ENCODE data around the gene PDE4D. TPM values are rescaled to one million over a fixed set of nuclear protein-coding genes. Genes with fewer than 3 reads are reported as not detected.
A peak's percentile ranks its signal among the peaks of the same experiment; 100 is the strongest.

Gene PDE4D
- total RNA-seq, 1 donor from 2014 or later, result 85.8 TPM

DNA sequence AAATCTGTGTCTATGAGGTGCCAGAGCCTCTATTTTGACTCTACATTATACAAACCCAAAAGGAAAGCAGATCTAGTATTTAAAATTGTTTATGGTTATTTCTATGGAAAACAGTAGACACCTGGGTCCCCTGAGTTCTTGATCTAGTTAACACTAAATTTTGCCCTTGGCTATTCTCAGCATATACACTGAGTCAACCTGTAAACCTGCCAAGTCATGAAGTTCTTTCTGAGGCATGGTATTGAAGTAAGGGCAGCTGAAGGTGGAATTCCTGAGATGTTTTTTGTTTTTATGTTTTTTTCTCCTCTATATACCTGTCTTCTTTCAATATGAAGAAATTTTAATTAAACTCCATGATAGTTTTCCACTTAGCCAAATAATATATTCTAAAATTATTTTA, 120.2 kb downstream of the PDE4D start:
- Histone ChIP-seq H3K4me3 (no peak overlapping the region), H3K27me3 (no peaks in the 10 kb centered on the region), H3K4me1 (no peaks in the 10 kb centered on the region), H3K9me3 (no peaks in the 10 kb centered on the region), H3K36me3 (no peaks in the 10 kb centered on the region), H3K27ac (no peak overlapping the region)
- TF ChIP-seq, protein P1, sequence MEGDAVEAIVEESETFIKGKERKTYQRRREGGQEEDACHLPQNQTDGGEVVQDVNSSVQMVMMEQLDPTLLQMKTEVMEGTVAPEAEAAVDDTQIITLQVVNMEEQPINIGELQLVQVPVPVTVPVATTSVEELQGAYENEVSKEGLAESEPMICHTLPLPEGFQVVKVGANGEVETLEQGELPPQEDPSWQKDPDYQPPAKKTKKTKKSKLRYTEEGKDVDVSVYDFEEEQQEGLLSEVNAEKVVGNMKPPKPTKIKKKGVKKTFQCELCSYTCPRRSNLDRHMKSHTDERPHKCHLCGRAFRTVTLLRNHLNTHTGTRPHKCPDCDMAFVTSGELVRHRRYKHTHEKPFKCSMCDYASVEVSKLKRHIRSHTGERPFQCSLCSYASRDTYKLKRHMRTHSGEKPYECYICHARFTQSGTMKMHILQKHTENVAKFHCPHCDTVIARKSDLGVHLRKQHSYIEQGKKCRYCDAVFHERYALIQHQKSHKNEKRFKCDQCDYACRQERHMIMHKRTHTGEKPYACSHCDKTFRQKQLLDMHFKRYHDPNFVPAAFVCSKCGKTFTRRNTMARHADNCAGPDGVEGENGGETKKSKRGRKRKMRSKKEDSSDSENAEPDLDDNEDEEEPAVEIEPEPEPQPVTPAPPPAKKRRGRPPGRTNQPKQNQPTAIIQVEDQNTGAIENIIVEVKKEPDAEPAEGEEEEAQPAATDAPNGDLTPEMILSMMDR (IDR thresholded peaks at IDR 0.05), result no peak
- no peak for ATAC-seq
- intact Hi-C loops (cut with DNase I), result no loop called here
- no peak for DNase-seq

DNA sequence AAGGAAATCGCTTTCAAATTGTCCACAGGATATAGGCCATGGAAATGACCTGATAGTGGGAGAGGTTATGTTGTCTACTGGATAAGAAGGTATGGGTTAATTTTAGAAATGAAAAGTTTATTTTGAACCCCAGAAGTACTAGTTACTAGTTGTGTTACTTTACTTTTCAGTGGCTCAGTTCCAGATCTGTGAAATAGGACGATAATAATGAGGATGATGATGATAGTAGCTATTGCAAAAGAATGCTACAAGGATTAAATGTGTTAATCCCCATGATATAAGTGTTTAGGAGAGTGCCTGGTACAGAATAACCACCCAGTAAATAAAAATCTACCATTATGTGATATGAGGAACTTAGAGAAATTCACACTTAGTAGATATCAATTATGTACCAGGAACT, 120.8 kb downstream of the PDE4D start:
- DNase-seq (no peak), ATAC-seq (no peak)
- no peak overlapping the region for H3K27ac ChIP-seq
- H3K4me1 ChIP-seq, result no peaks in the 10 kb centered on the region
- intact Hi-C loops (cut with DNase I), result no loop called here
- TF ChIP-seq, protein P1 (IDR thresholded peaks at IDR 0.05), result no peak
- H3K36me3 ChIP-seq, result no peaks in the 10 kb centered on the region
- H3K4me3 ChIP-seq, result no peak overlapping the region
- no peaks in the 10 kb centered on the region for H3K9me3 ChIP-seq
- H3K27me3 ChIP-seq, result no peaks in the 10 kb centered on the region

GRCh38 chr5:59772206-59772605, 121.3 kb downstream of the PDE4D start:
- Histone ChIP-seq H3K9me3 (no peaks in the 10 kb centered on the region), H3K36me3 (no peaks in the 10 kb centered on the region), H3K4me1 (no peaks in the 10 kb centered on the region), H3K27ac (no peak overlapping the region), H3K4me3 (no peak overlapping the region), H3K27me3 (no peaks in the 10 kb centered on the region)
- TF ChIP-seq, protein P1 (IDR thresholded peaks at IDR 0.05), result no peak
- no peak for DNase-seq
- intact Hi-C loops (cut with DNase I), result no loop called here
- no peak for ATAC-seq

DNA sequence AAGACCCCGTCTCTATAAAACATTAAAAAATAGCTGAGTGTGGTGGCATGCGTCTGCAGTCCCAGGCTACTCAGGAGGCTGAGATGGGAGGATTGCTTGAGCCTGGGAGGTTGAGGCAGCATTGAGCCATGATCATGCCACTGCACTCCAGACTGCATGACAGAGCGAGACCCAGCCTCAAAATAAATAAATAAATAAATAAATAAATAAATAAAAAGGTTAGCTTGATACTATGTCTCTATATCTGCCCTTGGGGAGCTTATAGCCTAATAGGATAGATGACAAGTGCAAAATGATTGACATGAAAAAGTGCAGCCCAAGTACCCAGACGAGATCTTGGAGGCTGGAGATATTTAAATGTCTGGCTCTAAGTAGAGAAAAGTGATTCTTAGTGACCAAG, 122.6 kb downstream of the PDE4D start:
- Histone ChIP-seq H3K27ac (no peak overlapping the region), H3K9me3 (no peaks in the 10 kb centered on the region), H3K36me3 (no peaks in the 10 kb centered on the region), H3K4me1 (peaks cover 5% of the 10 kb centered on the region), H3K4me3 (no peak overlapping the region), H3K27me3 (no peaks in the 10 kb centered on the region)
- ATAC-seq, result no peak
- TF ChIP-seq, protein P1 (IDR thresholded peaks at IDR 0.05), result no peak
- intact Hi-C loops (cut with DNase I), result no loop called here
- no peak for DNase-seq

- Histone ChIP-seq H3K27ac (no peak overlapping the region), H3K9me3 (no peaks in the 10 kb centered on the region), H3K27me3 (no peaks in the 10 kb centered on the region), H3K36me3 (no peaks in the 10 kb centered on the region), H3K4me3 (no peak overlapping the region), H3K4me1 (peaks cover 5% of the 10 kb centered on the region)
- intact Hi-C loops (cut with DNase I), result no loop called here
- ATAC-seq, result no peak
- DNase-seq, result no peak
- TF ChIP-seq, protein P1 (IDR thresholded peaks at IDR 0.05), result no peak
Observed at GRCh38 chr5:59769832-59770231, 123.7 kb downstream of the PDE4D start.

GRCh38 chr5:59769041-59769360, 124.5 kb downstream of the PDE4D start:
- Histone ChIP-seq H3K27me3 (no peaks in the 10 kb centered on the region), H3K4me1 (peaks cover 5% of the 10 kb centered on the region), H3K9me3 (no peaks in the 10 kb centered on the region), H3K36me3 (no peaks in the 10 kb centered on the region), H3K27ac (no peak overlapping the region), H3K4me3 (peak overlapping the region; percentile 53)
- intact Hi-C loops (cut with DNase I), result no loop called here
- ATAC-seq (no peak), DNase-seq (no peak)
- TF ChIP-seq, protein P1 (IDR thresholded peaks at IDR 0.05), result no peak

Data from upper lobe of right lung (tissue), 1 donor.